Fibroblast of gingiva (primary cell): ENCODE measurements around the gene VENTX.
"Not testable (repeated sequence)": the region's sequence is repeated elsewhere in the genome, so short reads cannot be mapped to it uniquely, and the experiment has no call there.

Source experiments
- DNase-seq: peaks from one replicate; pipeline ENCODE4 v3.0.0-alpha.2; 2011; ENCODE audit warnings: low read depth

Gene VENTX

DNA sequence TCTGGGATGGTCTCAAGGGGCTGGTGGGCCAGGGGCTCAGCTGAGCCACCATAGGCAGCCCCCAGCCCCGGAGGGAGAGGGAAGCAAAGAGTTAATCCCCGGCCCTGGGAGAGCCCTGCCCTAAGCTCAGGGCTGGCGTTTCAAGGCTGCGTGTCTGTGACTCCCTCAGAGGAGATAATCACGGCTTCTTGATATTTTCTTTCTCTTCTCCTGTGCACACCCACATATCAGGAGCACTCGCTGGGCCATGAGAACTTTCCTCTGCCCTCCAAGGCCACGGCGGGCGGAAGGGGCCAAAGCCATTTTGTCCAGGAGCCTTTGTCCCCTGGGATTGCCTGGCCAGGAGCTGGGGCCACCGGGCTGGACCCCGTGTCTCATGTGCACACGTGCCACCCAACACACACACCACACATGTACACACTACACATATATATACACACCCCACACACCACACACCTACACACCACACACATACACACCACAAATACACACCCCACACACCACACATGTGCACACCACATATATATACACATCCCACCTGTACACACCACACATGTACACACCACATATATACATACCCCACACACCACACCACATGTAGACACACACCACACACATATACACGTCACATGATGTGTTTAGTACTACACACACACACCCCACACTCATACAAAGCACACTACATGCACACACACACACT, 16.9 kb downstream of the VENTX start:
- DNase-seq = no peak

DNA sequence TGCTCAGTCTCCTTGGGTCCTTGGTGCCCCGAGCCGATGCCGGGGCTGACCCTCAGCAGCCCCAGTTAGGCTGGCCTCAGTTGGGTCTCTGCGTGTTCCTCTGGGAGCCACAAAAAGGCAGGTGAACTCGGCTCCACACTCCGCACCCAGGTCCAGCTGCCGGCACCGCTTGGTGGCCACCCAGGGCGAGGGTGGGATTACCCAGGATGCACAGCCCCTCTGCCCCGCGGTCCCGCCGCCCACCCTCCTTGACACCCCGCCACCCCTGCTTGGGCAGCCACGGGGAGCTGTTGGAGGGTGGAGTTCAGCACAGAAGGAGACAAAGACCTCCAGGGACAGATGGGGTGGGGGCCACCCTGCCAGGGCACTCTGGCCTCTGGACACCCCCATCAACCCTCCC, 17.7 kb downstream of the VENTX start:
- DNase-seq = no peak

DNA sequence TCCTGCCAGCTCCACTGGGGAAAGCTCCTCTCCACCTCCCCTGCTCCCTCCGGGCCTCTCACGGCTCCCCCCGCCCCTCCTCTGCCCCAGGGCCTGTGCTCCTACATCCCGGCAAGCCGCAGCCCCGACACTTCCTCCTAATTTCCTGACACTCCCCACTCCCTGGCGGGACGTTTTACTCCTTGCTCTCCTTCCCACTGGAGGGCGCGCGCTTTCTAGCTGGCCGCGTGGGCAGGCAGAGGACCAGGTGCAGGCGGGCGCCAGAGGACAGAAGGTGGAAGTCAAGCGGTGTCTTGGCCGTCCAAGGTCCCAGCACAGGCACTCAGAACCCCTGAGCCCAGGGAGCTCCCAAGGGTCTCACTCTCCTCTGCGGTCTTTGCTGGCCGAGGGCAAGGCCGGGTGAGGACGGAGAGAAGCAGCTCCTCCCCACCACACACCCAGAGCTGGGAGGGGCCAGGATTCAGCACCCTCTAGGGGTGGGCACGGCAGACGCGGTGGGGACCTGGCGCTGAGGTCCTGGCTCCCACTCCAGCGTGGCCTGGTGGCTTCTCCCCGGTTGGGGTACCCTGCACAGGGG, 19.9 kb downstream of the VENTX start:
- DNase-seq = no peak

DNA sequence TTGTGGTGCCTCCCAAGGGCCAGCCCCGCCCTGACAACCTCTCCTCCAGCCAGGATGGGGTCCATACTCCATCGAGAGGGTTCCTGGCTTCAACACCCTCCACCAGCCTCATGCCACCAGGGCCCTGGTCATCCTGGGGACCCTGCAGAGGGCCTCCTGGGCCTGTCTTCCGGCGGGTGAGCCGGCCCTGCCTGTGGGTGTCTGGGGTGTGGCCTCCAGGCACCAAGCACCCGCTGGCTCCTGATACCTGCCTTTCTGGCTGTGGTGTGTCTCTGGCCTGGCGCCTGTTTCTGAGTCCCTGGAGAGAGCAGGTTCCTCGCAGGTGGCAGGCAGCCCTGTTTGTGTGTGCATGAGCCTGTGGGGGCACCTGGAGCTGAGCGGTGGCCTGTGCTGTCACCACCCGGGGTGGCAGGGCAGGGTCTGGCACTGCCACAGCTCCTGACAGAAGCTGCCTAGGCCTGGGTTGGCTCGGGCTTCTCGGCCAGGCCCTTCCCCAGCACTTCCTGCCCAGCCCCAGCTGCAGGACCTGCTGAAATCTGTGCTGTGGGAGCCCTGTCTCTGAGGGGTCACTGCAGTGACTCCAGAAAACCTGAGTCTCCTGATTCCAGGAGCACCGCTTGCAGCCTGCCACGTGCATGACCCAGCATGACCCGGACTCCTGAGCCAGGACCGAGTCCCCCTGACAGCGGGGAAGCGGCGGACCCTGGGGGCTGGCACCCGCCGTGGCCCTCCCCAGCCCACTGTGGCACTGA, 20.6 kb downstream of the VENTX start:
- no peak for DNase-seq

DNA sequence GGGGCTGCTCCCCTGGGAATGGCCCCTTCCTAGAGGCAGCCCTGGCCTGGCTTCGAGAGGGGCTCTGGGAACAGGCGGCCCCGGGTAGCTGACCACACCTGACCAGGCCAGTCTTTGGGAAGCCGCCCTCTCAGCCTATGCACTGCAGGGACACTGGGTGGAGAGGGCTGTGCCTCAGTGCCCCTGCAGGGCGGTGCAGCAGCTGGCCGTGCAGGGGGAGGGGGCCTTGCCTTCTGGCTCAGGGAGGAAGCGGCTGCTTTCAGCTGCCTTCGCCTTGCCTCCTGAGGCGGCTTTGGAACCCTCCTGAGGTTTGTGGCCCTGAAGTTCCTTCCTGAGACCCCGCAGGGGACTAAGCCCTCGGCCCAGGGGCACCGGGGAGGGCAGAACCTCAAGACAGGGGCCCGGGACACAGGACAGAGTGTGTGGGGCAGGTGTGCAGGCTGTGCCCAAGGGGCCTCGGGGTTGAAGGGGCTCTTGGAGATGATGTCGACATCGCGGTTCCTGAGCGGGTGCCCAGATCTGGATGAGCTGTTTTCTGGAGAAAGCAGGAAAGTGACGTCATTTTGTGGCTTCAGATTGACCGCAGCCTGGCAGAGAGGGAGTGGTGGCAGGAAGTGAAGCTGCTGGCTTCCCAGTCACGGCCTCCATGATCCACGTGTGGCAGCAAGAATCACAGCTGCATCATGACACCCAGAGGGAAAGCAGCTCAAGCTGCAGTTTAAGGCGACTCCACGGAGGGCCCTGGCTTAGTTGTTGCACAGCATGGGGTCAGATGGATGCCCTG, 21.4 kb downstream of the VENTX start:
- peak; percentile 99 for DNase-seq

DNA sequence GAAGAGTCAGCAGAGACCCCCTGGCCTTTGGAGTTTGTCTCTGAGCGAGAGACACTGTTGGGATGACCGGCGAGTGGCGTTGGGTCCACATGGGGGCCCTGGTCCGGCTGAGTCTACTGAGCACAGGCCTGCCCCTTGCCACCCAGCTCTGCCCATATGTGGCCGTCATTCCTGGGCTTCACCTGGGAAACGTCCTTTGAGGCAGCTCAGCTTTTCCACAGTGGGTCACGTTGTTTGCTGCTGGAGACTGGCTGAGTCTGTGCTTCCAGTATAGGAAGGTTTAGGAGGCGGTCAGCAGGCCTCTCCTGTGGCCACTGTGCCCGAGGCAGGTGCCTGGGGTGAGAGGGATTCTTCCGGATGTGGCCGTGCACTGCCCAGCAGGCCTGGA, 21.9 kb downstream of the VENTX start:
- no peak for DNase-seq

DNA sequence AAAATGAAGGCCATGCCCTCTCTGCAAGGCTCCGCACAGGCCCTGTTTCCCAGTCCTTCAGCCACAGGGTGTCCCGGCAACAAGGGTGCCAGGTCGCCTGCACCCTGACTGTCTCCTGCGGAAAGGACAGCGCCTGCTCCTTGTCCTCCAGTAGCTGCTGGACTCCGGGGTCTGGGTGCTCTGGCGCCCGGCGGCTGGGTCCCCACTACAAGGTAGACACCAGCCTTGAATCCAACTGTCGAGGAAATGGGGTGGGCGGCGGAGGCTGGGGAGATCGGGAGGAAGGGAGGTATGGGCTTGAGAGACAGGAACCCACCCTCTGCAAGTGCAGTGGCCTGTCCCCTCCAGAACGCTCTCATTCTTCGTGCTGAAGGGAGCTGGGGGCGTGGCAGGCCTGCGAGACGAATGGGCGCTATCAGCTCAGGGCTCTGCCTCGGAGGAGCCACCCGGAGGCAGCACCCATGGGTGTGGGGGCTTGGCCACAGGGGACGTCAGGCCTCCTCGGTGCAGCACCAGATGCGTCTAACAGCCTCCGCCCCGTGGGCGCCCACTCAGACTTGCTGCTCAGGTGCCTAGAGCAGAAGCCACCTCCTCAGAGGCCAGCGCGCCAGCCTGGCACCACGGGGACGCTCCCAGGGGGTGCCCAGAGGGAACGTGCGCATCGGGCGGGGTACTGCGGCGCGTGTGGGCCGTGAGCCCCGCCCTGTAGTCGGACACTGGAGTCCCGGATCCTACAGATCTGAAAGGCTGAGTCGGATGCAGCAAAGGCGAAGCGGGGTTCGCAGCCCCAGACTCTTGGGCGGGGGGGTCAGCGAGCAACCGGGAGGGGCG, 23.5 kb downstream of the VENTX start:
- peak; percentile 44 for DNase-seq

DNA sequence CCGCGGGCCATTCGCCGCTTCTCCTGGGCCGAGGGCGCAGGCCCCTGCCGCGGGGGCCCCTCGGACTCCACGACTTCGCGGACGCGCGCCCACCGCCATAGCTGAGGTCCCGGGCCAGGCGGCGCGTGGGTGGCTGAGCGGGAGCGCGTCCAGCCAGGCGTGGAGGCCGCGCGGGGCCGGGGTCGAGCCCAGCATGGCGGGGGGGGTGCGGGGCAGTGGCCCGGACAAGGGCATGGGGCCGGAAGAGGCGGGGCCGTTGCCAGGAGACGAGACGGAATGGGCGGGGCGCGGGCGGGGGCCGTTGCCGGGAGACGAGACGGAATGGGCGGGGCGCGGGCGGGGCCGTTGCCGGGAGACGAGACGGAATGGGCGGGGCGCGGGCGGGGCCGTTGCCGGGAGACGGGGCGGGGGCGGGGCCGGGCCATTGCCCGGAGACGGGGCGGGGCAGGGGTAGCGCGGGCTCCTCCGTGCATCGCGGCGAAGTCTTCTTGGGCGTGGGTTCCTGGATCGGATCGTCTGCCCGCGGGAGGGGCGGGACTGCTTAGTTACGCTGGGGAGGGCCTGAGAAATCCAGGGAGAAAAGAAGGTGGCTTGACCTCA, 24.2 kb downstream of the VENTX start:
- DNase-seq = peak; percentile 60

DNA sequence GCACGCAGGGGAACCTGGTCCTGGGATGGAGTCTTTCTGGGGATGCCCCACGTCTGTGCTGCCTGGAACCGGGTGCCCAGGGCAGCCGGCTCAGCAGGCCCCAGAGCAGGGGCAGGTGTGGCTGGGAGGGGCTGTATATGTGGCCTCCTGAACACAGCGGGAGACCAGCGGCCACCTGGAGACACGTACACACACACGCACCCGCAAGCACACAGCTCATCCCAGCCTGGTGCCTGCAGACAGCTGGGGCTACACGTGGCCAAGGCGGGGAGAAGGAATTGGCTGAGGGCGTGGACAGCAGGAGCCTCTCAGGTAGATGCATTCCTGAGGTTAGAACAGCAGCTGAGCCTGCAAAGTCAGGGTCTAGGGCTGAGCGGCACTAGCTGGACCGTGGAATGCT, 25.0 kb downstream of the VENTX start:
- no peak for DNase-seq

DNA sequence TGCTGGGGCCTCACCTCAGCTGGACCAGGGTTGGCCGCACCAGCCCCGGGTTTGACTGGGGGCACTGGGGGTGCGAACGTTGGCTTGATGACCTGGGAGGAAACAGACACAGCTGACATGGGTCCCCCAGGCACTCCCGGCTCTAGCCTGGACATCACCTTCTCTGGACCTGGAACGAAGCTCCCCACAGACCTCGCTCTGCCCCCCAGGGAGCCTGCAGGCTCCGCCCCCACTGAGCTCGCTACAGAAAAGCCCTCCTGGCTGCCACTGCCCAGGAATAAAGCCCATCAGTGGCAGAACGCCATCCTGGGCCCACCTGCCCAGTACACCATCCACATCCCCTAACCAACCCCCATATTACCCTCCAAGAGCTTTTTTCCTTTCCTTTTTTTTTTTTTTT, 26.0 kb downstream of the VENTX start:
- DNase-seq = no peak

DNA sequence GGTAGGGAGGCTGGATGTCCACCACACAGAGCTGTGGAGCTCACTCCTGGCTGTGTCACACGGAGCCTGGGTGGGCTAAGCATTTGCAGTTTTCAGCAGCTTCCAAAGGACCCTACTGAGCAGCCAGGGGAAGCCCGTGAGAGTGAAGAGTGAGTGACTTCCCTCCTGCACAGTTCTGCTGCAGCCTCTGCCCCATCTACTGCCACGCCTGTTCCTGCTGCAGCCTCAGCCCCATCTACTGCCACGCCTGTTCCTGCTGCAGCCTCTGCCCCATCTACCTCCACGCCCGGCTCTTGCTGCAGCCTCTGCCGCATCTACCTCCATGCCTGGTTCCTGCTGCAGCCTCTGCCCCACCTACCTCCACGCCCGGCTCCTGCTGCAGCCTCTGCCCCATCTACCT, 26.8 kb downstream of the VENTX start:
- DNase-seq = no peak

DNA sequence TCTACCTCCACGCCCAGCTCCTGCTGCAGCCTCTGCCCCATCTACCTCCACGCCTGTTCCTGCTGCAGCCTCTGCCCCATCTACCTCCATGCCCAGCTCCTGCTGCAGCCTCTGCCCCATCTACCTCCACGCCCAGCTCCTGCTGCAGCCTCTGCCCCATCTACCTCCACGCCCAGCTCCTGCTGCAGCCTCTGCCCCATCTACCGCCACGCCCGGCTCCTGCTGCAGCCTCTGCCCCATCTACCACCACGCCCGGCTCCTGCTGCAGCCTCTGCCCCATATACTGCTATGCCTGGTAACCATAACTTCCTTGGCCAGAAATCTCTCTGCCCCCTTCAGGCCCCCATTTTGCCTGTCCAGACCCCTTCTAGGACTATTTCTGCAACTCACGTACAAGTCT, 27.4 kb downstream of the VENTX start:
- DNase-seq = not testable (repeated sequence)

DNA sequence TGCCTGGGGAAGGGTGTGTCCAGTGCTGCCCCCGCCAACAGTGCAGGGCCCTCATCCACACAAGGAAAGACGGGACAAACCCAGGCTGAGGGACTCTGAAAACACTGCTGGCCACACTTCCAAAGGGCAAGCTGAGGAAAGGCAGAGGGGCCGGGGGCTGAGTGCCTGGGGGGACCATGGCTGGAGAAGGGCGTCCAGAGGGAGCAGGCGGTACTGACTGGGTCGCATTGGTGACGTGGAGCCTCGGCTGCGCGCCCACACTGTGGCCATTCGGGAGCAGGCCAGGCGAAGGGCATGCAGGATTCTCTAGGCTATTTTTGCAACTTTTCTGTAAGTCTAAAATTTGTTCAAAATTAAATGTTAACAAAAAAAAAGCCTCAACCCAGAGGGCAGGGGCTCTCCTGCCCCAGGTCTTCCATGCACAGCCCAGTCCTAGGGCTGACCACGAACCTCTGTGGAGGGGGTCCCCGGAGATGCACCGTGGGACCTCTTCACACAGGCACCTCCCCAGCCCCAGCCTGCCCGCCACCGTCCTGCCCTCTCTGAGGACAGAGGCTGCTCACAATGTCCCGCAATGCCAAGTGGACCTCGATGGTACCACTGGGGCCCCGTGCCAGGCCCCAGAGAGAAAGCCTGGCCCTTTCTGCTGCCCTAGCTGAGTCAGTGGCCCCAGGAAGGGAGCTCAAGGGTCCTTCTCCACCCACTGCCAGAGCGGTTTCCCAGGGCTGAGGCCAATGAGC, 28.6 kb downstream of the VENTX start:
- DNase-seq = no peak

DNA sequence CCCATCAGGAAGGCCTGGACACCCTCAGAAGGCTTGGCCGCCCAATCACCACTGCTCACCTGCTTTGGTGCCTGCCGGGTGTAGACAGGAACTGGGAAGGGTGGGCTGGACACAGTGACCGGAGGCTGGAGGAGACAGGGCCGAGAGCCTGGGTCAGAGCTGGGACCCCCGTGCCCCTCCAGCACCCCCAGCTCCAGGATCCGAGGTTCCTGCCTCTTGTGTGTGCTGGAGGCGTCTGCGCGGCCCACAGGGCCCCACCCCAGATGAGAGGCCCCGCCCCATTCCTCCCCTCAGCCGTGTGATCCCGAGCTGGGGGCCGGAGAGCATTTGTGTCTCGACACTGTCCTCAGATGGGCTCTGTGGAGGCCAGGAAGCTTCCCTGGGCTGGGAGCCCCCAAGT, 29.6 kb downstream of the VENTX start:
- no peak for DNase-seq

DNA sequence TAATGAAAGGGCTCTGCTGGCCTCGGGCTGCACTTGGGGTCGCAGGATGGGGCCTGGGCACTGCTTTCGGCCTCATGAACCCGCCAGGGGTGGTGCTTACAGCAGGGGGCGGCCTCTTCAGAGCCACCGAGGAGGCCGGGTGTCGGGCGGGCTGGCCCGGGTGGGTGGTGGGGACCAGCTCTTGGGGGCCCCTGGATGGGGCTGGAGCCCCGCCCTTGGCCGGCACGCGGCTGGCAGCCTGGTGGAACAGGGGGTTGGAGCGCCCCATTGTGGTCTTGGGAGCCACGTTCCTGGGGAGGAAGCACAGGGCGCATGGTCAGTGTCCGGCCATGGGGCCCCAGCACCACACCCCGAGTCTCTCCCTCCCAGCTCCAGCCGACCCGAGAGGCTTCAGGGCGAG, 30.2 kb downstream of the VENTX start:
- DNase-seq = no peak

DNA sequence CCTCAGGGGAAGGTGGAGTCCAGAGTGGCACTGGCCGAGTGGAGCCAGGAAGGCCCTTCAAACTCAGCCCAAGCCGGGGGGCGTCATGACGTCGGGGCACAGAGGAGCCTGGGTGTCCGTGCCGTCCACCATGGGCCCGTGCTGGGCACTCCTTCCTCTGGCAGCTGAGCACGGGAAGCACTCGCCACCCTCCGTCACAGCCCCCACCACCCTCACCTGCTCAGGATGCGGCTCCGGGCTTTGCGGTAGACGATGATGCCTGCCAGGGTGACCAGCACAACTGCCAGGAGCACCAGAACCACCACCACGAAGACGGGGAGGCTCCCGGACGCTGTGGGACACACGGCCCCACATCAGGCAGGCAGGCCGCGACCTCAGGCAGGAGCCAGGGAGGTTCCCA, 30.9 kb downstream of the VENTX start:
- DNase-seq = no peak

DNA sequence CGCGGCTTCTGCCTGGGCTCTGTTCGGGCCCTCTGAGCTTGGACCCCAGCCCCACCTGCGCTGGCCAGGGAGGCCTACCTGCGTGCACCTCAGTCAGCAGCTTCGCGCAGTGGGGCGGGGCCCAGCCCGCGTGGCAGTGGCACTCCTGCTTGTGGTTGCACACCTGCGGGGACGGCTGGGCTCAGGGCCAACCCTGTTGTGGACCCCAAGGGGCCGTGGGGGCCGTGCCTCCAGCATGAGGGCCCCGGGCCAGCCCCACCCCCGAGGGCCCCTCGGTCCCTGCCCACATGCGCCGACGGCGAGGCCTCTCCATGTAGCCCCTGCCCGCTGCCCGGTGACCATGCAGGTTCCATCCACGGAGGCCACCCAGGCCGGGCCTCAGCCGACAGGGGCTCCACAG, 31.7 kb downstream of the VENTX start:
- no peak for DNase-seq

DNA sequence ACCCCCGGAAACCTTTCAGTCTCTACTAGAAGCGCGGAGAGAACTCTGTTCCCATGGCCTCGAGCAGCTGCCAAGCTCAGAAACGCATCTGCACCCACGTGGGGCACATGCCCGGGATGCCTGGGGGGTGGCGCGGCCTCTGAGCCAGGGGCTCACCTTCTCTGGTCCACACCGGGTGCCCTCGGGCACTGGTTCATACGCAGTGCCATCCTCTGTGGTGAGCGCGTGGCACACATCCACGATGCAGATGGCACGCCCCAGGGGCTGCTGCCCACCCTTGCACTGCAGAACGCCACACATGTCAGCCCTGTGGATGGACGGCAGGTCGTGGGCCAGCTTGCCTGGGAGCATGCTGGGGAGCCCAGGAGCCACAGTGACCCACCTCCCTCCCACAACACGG, 32.5 kb downstream of the VENTX start:
- DNase-seq = no peak

DNA sequence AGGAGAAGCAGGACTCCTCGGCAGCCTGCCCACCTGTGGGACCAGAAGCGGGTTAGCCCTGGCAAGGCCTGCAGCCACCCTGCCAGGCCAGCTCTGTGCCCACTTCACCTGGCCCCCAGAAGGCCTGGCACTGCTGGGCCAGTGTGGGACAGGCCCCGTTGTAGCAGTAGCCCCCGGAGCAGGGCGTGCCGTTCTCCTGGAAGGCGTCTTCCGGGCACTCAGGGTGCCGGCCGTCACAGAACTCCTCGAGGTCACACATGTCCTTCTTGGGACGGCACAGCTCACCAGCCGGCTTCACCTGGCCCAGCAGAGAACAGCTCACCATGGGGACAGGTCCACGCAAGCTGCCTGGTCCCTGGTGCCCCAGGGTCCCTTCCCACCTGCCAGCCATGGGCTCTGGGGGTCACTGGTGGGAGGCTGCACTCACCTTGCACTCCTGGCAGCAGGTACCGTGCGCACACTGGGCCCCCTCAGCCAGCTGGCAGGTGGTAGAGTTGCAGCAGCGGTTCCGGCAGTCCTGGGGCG, 33.2 kb downstream of the VENTX start:
- DNase-seq = no peak

DNA sequence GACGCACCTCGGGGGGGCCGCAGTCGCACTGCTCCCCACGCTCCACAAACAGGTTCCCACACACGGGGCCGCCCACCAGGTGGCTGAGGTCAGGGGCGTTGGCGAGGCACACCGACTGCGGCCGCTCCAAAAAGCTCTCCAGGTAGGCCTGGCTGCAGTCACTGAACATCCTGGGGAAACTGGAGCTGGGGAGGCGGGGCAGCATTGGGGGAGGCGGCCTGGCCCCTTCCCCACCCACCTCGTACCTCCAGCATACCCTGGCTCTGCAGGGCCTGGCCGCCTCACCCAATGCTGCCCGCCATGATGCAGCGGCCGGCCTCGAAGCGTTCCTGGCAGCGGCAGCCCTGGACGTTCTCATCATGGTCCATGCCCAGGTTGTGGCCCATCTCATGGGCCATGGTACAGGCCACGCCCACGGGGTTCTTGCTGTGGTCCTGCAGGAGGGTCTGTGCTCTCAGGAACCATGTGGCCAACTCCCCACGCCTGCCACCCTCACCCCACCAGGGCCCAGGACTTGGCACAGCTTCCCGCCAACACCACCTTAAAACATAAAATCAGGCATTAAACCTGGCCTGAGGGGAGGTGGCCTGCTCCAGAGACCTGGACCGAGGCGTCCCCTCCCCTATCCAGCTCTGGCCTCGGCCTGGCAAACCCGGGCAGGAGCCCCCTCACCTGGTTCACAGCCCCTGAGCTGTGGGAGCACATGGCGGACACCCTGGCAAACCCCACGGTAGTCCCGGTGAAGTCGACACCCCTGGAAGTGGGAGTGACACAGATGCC, 34.1 kb downstream of the VENTX start:
- no peak for DNase-seq
